Prostate gland (tissue), 2 donors: ENCODE results near the gene HHIPL1.

Experiments used
- CTCF ChIP-seq, 4 experiments: fragments of 200-600 bp in 2 of 4; fragments of 450-650 bp in 2 of 4; sonication (generic) in 2 of 4; IDR thresholded peaks; 1 replicate in 3 of 4; 2 replicates in 1 of 4; pipeline ENCODE4 v1.5.1; 2016 to 2019; ENCODE audit warnings: antibody characterized with exemption in 4 of 4, mild to moderate bottlenecking in 2 of 4, moderate library complexity in 2 of 4
- POLR2A ChIP-seq: fragments of 450-650 bp; IDR thresholded peaks from one replicate; pipeline ENCODE4 v1.6.1; 2016; ENCODE audit warnings: antibody characterized with exemption, mild to moderate bottlenecking
- POLR2AphosphoS5 ChIP-seq: sonication (generic); formaldehyde crosslinking; IDR thresholded peaks from one replicate; pipeline ENCODE4 v1.6.1; 2017; ENCODE audit warnings: antibody characterized with exemption

DNA sequence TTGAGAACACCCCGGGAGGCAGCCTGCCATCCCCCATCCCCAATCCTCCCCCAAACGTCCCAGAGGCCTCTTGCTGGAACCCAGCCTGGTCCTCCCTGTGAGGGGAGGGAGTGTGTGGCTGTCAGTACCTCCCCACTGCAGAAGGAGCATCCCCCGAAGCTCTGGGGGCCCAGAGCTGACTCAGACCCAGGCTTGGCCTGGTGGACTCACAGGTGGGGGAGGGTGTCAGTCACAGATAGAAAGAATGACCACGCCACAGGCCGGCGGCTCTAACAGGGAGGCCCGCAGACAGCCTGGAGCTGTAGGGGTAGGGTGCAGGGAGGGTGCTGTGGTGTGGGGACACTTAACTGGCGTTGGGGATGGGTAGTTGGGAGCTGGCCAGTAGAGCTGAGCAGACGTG is 5.3 kb downstream of the HHIPL1 start:
- no peak for TF ChIP-seq CTCF (IDR thresholded peaks at IDR 0.05)
- no peak for TF ChIP-seq POLR2A
- no peak for TF ChIP-seq POLR2AphosphoS5
